Sigmoid colon (tissue), 3 donors: ENCODE results near the gene PAPLN.

ENCODE experiments used
- POLR2A ChIP-seq, 2 donors: fragments of 450-650 bp; IDR thresholded peaks; one replicate each; pipeline ENCODE4 v1.6.1; 2016; ENCODE audit warnings: antibody characterized with exemption in 2 of 2, mild to moderate bottlenecking in 2 of 2, moderate library complexity in 2 of 2
- TF ChIP-seq, protein P1 (sequence below), 4 experiments: fragments of 450-650 bp in 3 of 4; fragments of 200-600 bp in 1 of 4; IDR thresholded peaks; one replicate each; pipeline ENCODE4 v1.5.1; 2016 to 2019; ENCODE audit warnings: antibody characterized with exemption in 4 of 4, mild to moderate bottlenecking in 3 of 4, moderate library complexity in 2 of 4

DNA sequence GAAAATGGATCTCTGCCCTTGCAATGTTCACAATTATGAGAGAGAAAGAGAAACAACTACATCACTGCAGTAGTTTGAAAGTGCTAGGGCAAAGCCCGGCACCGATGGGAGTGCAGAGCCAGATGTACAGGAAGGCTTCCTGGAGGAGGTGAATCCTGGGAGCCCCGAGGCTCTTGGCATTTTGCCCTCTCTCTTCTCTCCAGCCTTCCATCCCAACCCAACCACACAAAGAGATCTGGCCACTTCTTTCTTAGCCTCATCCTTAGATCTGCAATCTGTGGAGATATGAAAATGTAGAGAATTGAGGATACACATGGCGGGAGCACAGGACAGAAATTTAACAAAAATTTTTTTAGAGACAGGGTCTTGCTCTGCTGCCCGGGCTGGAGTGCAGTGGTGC is 3.3 kb upstream of the PAPLN start:
- no peak for TF ChIP-seq POLR2A (IDR thresholded peaks at IDR 0.05)
- TF ChIP-seq, protein P1, sequence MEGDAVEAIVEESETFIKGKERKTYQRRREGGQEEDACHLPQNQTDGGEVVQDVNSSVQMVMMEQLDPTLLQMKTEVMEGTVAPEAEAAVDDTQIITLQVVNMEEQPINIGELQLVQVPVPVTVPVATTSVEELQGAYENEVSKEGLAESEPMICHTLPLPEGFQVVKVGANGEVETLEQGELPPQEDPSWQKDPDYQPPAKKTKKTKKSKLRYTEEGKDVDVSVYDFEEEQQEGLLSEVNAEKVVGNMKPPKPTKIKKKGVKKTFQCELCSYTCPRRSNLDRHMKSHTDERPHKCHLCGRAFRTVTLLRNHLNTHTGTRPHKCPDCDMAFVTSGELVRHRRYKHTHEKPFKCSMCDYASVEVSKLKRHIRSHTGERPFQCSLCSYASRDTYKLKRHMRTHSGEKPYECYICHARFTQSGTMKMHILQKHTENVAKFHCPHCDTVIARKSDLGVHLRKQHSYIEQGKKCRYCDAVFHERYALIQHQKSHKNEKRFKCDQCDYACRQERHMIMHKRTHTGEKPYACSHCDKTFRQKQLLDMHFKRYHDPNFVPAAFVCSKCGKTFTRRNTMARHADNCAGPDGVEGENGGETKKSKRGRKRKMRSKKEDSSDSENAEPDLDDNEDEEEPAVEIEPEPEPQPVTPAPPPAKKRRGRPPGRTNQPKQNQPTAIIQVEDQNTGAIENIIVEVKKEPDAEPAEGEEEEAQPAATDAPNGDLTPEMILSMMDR (IDR thresholded peaks at IDR 0.05): no peak
